Neuronal stem cell (in vitro differentiated cells): ENCODE results near the gene KIF26B.
"Not testable (repeated sequence)": the region's sequence is repeated elsewhere in the genome, so short reads cannot be mapped to it uniquely, and the experiment has no call there.

ENCODE experiments used
- DNase-seq: peaks from one replicate; pipeline ENCODE4 v3.0.0-alpha.2; 2013; ENCODE audit warnings: low spot score
- H2AFZ ChIP-seq: one replicate; pipeline ENCODE4 v1.6.1; 2013; ENCODE audit warnings: mild to moderate bottlenecking, low read length, inconsistent platforms
- H2AK5ac ChIP-seq: 2 replicates; pipeline ENCODE4 v1.6.1; 2013; ENCODE audit warnings: low read depth, mild to moderate bottlenecking, inconsistent platforms, low read length, moderate library complexity, mixed read lengths
- H2BK120ac ChIP-seq: 2 replicates; pipeline ENCODE4 v1.6.1; 2013; ENCODE audit warnings: low read depth, mild to moderate bottlenecking, inconsistent platforms, low read length, moderate library complexity, mixed read lengths
- H2BK12ac ChIP-seq: one replicate; pipeline ENCODE4 v1.6.1; 2013; ENCODE audit warnings: low read length, inconsistent platforms
- H2BK15ac ChIP-seq: 2 replicates; pipeline ENCODE4 v1.6.1; 2013; ENCODE audit warnings: mild to moderate bottlenecking, low read length, inconsistent platforms, mixed read lengths
- H2BK5ac ChIP-seq: one replicate; pipeline ENCODE4 v1.6.1; 2013; ENCODE audit warnings: inconsistent platforms, mild to moderate bottlenecking, low read length, moderate library complexity
- H3K14ac ChIP-seq: one replicate; pipeline ENCODE4 v1.6.1; 2013; ENCODE audit warnings: low read length, inconsistent platforms
- H3K18ac ChIP-seq: 2 replicates; pipeline ENCODE4 v1.6.1; 2013; ENCODE audit warnings: low read length, inconsistent platforms
- H3K23ac ChIP-seq: 2 replicates; pipeline ENCODE4 v1.6.1; 2013; ENCODE audit warnings: low read depth, mild to moderate bottlenecking, mixed read lengths, low read length, inconsistent platforms; ENCODE audit not compliant: poor library complexity
- H3K27ac ChIP-seq: replicated peaks from 3 replicates; pipeline ENCODE4 v1.5.1; 2013; ENCODE audit warnings: low read length, inconsistent platforms
- H3K27me3 ChIP-seq, 3 experiments: 2 replicates each; pipeline ENCODE4 v1.6.1; 2013; ENCODE audit warnings: low read length in 3 of 3, mild to moderate bottlenecking in 2 of 3, inconsistent platforms in 1 of 3, low read depth in 1 of 3, mixed read lengths in 1 of 3, moderate library complexity in 1 of 3; ENCODE audit not compliant: control insufficient read depth in 3 of 3, insufficient read depth in 3 of 3
- H3K36me3 ChIP-seq, 2 donors: replicated peaks in 1 of 2; 2 replicates each; pipeline ENCODE4 v1.6.1; 2013; ENCODE audit warnings: low read length in 2 of 2; ENCODE audit not compliant: control insufficient read depth in 2 of 2, insufficient read depth in 2 of 2
- H3K4ac ChIP-seq: 2 replicates; pipeline ENCODE4 v1.6.1; 2013; ENCODE audit warnings: inconsistent platforms, mild to moderate bottlenecking, low read length, moderate library complexity
- H3K4me1 ChIP-seq, 2 donors: 1 replicate in 1 of 2; 2 replicates in 1 of 2; pipeline ENCODE4 v1.6.1; 2013; ENCODE audit warnings: low read length in 2 of 2, low read depth in 1 of 2; ENCODE audit not compliant: control insufficient read depth in 2 of 2, insufficient read depth in 1 of 2
- H3K4me2 ChIP-seq: one replicate; pipeline ENCODE4 v1.6.1; 2013; ENCODE audit warnings: mild to moderate bottlenecking, low read length, inconsistent platforms; ENCODE audit not compliant: insufficient read depth, poor library complexity, severe bottlenecking
- H3K4me3 ChIP-seq, 2 donors: 2 replicates each; pipeline ENCODE4 v1.5.1; 2013; ENCODE audit warnings: low read length in 2 of 2, mild to moderate bottlenecking in 2 of 2, inconsistent platforms in 1 of 2, moderate library complexity in 1 of 2
- H3K79me1 ChIP-seq: one replicate; pipeline ENCODE4 v1.6.1; 2013; ENCODE audit warnings: low read depth, mild to moderate bottlenecking, inconsistent platforms, low read length, moderate library complexity
- H3K9ac ChIP-seq: one replicate; pipeline ENCODE4 v1.6.1; 2013; ENCODE audit warnings: mild to moderate bottlenecking, low read depth, low read length, inconsistent platforms; ENCODE audit not compliant: poor library complexity
- H3K9me3 ChIP-seq, 2 donors: replicated peaks in 1 of 2; 2 replicates each; pipeline versions ENCODE3 to v1.6.1; 2013; ENCODE audit warnings: low read length in 2 of 2, mild to moderate bottlenecking in 2 of 2, inconsistent platforms in 1 of 2, low read depth in 1 of 2, mixed read lengths in 1 of 2, moderate library complexity in 1 of 2; ENCODE audit not compliant: control insufficient read depth in 2 of 2, insufficient read depth in 1 of 2
- H4K8ac ChIP-seq: one replicate; pipeline ENCODE4 v1.6.1; 2013; ENCODE audit warnings: low read depth, mild to moderate bottlenecking, inconsistent platforms, low read length, moderate library complexity
- H4K91ac ChIP-seq: one replicate; pipeline ENCODE4 v1.6.1; 2013; ENCODE audit warnings: low read length, low read depth, mild to moderate bottlenecking, inconsistent platforms; ENCODE audit not compliant: poor library complexity
- WGBS, 2 donors: extraction: QIAGEN DNeasy Blood & Tissue Kit; methylation state at CpG; one replicate each; pipeline ENCODE4 v1.1.7; 2013; ENCODE audit warnings: missing lambda C conversion rate in 2 of 2, mixed read lengths in 1 of 2; ENCODE audit not compliant: insufficient read length in 2 of 2, insufficient replicate concordance in 1 of 2; ENCODE audit errors: extremely low coverage in 2 of 2; 5-methylcytosine and 5-hydroxymethylcytosine counted together

Gene KIF26B

DNA sequence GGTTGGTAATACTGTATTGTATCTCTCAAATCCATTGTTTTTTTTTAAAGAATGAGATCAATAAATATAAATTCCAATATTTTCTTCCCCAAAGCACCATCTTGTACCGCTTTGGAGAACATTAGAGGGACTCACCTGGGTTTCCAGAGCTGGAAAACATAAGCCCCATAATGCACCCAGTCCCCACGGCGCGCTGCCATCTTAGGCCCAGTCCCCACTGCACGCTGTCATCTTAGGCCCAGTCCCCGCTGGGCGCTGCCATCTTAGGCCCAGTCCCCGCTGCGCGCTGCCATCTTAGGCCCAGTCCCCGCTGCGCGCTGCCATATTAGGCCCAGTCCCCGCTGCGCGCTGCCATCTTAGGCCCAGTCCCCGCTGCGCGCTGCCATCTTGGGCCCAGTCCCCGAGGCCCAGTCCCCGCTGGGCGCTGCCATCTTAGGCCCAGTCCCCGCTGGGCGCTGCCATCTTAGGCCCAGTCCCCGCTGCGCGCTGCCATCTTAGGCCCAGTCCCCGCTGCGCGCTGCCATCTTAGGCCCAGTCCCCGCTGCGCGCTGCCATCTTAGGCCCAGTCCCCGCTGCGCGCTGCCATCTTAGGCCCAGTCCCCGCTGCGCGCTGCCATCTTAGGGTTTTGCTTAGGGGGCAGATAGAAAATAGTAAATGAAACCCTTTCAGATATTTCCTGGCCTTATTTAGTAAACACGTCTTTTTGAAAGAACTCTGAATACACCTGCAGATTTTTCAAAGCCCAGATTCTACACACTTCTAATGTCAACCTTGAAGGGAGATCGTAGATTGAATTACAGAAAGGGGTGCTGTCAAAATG, 518.3 kb downstream of the KIF26B start:
- not testable (repeated sequence) for H2BK15ac ChIP-seq, H3K27ac ChIP-seq, H3K36me3 ChIP-seq, H3K4ac ChIP-seq, H3K9ac ChIP-seq, H3K14ac ChIP-seq, H2AK5ac ChIP-seq, H2BK12ac ChIP-seq, H3K79me1 ChIP-seq, H4K8ac ChIP-seq, H4K91ac ChIP-seq, H3K27me3 ChIP-seq, DNase-seq, H2BK5ac ChIP-seq, H2BK120ac ChIP-seq, H3K18ac ChIP-seq, H3K4me2 ChIP-seq, H3K23ac ChIP-seq, H3K9me3 ChIP-seq
- H3K4me1 ChIP-seq, result peaks cover 1 to 16% of the 10 kb centered on the region in 2 donors
- H3K4me3 ChIP-seq, result peak overlapping the region in 1 of 2 donors; percentile 18
- WGBS, 2 donors, result no CpG with 5 or more reads among the region's 41 CpGs
- peak overlapping the region; percentile 77 for H2AFZ ChIP-seq

DNA sequence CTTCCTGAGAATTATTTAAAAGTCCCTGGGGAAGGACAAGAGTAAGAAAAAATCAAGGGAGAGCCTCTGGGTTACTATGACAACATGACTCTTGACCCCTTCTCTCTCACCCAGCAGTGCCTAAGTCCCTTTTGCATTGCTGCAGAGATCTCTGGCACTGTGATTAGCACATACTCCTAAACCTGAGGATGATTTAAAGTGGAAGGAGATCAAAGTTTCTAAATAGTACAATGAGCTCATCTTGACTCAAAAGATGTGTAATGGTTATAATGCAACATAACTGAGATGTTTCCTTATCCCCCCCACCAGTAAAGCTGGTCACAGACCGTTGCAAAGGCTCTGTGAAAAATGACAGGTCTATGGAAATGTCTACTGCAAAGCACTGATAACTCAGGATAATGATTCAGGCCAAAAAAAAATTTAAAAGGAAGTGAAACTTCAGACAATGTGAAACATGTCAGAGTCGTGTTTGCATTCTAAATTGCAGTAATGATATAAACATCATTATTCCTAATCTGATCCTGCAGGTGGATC, 519.2 kb downstream of the KIF26B start:
- H2AFZ ChIP-seq, result peak overlapping the region; percentile 77
- peaks cover 3 to 19% of the 10 kb centered on the region in 2 donors for H3K4me1 ChIP-seq
- no peak overlapping the region for H3K27ac ChIP-seq
- no peaks in the 10 kb centered on the region for H3K27me3 ChIP-seq
- no peaks in the 10 kb centered on the region for H3K79me1 ChIP-seq
- H3K4ac ChIP-seq, result no peak overlapping the region
- no CpG with 5 or more reads among the region's 2 CpGs for WGBS, 2 donors
- H3K14ac ChIP-seq, result no peak overlapping the region
- no peak overlapping the region for H2BK15ac ChIP-seq
- no peak overlapping the region for H2BK120ac ChIP-seq
- H4K91ac ChIP-seq, result no peak overlapping the region
- no peak overlapping the region for H4K8ac ChIP-seq
- H3K9ac ChIP-seq, result no peak overlapping the region
- H3K36me3 ChIP-seq, result no peaks in the 10 kb centered on the region
- no peak overlapping the region for H2BK5ac ChIP-seq
- H3K9me3 ChIP-seq, result peaks cover 0 to 7% of the 10 kb centered on the region in 2 donors
- H2BK12ac ChIP-seq, result no peak overlapping the region
- H3K4me2 ChIP-seq, result no peak overlapping the region
- no peak overlapping the region for H2AK5ac ChIP-seq
- H3K23ac ChIP-seq, result no peak overlapping the region
- H3K18ac ChIP-seq, result no peak overlapping the region
- no peak for DNase-seq
- no peak overlapping the region for H3K4me3 ChIP-seq

DNA sequence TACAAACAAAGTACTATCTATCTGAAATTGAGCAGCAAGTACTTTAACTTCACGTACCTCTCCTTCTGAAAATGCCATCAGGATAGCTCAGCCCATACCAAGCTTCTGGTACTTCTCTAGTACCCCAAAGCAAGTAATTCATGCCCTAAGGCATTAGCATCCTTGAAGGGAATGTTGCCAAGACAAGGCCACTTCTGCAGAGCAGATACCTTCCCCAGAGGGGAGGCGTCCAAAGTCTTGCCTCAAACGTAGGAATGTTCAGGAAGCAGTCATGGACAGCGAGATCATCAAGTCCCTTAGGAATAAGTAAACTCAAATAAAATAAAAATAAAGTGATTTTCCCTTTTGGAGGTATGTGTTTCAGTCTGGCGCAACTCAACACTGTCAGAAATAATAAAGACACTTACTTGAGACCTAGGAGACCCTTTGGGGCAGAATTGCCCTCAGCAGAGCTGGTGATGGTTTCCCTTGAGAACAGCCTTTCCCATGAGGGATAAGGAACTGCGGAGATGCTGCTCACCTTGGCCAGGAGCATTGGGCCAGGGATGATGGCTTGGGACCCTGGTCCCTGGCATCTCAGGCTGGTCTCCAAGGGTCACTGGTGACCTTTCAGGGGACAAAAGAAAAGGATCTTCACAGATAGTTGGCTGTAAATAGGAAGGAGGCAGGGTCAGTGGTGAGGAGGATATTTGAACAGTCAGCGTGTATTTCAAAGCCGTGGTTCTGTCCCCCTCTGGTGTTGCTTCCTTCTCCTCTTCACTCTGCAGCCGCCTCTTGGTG, 522.9 kb downstream of the KIF26B start:
- Histone ChIP-seq H3K27me3 (no peaks in the 10 kb centered on the region), H2BK12ac (no peak overlapping the region), H3K4me3 (no peak overlapping the region), H3K4me1 (peaks cover 4 to 25% of the 10 kb centered on the region in 2 donors), H3K23ac (no peak overlapping the region), H3K36me3 (no peaks in the 10 kb centered on the region), H3K4me2 (no peak overlapping the region), H3K18ac (no peak overlapping the region), H2BK5ac (no peak overlapping the region), H3K79me1 (no peaks in the 10 kb centered on the region), H4K91ac (no peak overlapping the region), H3K27ac (no peak overlapping the region), H2BK15ac (no peak overlapping the region), H3K4ac (no peak overlapping the region), H2AK5ac (peak overlapping the region; percentile 21), H3K9ac (no peak overlapping the region), H4K8ac (no peak overlapping the region), H2AFZ (no peak overlapping the region), H3K14ac (no peak overlapping the region), H3K9me3 (no peaks in the 10 kb centered on the region), H2BK120ac (no peak overlapping the region)
- no peak for DNase-seq
- WGBS, 2 donors, result no CpG with 5 or more reads among the region's 9 CpGs

DNA sequence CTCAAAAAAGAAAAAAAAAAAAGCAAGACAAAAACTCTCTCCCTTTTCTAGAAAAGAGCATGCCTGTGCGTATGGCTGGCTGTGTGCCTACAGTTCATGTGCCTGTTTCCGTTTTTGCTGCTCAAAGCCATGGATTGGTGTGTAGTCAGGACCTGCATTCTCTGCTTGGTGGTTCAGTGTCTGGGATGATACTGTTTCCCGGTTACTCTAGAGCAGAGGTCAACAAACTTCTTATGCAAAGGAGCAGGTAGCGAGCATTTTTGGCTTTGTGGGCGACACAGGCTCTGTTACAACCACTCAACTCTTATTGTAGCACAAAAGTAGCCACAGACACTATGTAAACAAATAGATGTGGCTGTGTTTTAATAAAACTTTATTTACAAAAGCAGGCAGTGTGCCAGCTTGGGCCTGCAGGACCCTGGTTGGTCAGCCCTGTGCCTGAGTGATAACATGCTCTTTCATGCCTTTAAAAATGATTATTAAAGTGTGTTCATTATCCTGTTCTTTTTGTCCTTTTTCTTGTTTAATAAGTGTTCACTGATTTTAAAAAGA, 524.2 kb downstream of the KIF26B start:
- Histone ChIP-seq H3K9ac (no peak overlapping the region), H2BK120ac (no peak overlapping the region), H2BK5ac (no peak overlapping the region), H3K36me3 (no peaks in the 10 kb centered on the region), H3K23ac (no peak overlapping the region), H3K4me2 (no peak overlapping the region), H2BK15ac (no peak overlapping the region), H3K27me3 (no peaks in the 10 kb centered on the region), H3K9me3 (no peaks in the 10 kb centered on the region), H3K4ac (no peak overlapping the region), H2BK12ac (no peak overlapping the region), H4K8ac (no peak overlapping the region), H3K4me1 (peaks cover 9 to 27% of the 10 kb centered on the region in 2 donors), H3K79me1 (no peaks in the 10 kb centered on the region), H3K14ac (no peak overlapping the region), H3K27ac (no peak overlapping the region), H4K91ac (no peak overlapping the region), H2AK5ac (no peak overlapping the region), H2AFZ (no peak overlapping the region), H3K4me3 (no peak overlapping the region), H3K18ac (no peak overlapping the region)
- no CpG with 5 or more reads among the region's 5 CpGs for WGBS, 2 donors
- no peak for DNase-seq
